HG03103 (cell line): Measurements from ENCODE around the gene TM4SF4.

Experiments used
- ATAC-seq: cut with Tn5 transposase; IDR thresholded peaks from one replicate; pipeline ENCODE4 v1.9.1; 2021; ENCODE audit warnings: low read depth; ENCODE audit not compliant: unreplicated experiment

The TM4SF4 gene

DNA sequence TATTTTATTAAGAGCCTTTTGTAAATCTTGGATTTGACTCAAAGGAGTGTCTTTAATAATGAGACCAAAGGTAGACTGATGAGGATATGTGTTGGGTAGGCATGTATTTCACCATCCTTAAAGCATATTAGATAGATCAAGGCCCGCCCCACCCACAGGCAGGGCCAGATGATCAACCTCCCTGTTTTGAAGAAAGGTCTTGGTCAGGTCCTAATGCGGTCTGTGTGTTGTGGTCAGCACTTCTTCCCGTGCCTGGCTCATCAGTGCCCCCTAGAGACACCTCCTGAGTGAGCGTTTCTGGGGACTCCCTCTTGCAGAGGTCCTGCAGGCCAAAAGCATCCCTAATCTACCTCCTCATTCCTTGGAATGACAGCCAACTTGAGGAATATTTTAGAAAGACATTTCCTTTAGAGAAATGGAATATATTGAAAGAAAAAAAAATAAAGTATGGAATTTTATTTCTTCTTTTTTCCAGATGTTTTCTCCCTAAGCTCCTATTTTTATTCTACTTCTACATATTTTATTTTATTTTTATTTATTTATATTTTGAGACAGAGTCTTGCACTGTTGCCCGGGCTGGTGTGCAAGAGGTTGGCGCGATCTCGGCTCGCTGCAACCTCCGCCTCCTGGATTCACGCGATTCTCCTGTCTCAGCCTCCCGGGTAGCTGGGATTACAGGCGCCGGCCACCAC lies 6.0 kb downstream of the TM4SF4 start:
- ATAC-seq: peak; percentile 93

GRCh38 chr3:149481056-149481455 lies 6.6 kb downstream of the TM4SF4 start:
- ATAC-seq: no peak

- ATAC-seq: no peak
Observed at GRCh38 chr3:149481491-149481890, 7.0 kb downstream of the TM4SF4 start.

- ATAC-seq: no peak
Observed at GRCh38 chr3:149486726-149487125, 12.2 kb downstream of the TM4SF4 start.

DNA sequence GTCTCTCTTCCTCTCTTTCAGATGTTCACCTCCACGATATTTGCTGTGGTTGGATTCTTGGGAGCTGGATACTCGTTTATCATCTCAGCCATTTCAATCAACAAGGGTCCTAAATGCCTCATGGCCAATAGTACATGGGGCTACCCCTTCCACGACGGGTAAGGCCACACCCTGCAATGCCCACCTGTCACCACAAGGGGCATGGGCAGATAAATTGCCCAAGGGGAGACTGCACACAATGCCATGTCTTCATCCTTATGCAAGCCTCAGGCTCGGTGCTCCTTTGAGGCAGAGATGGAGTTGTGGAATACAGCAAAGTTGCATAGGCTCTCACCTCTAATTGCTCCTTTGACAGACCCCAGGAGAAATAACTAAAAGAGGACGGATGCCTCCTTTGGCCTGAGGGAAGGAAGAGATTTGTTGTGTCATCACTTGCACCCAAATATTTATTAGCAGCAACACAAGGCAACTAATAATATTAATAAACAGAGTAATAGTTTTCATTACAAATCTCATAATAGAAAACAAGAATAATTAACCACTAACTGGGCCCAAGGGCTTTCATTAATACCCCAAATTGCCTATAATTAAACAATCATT lies 13.2 kb downstream of the TM4SF4 start:
- peak; percentile 73 for ATAC-seq

GRCh38 chr3:149489060-149489690 lies 14.7 kb downstream of the TM4SF4 start:
- ATAC-seq: no peak

DNA sequence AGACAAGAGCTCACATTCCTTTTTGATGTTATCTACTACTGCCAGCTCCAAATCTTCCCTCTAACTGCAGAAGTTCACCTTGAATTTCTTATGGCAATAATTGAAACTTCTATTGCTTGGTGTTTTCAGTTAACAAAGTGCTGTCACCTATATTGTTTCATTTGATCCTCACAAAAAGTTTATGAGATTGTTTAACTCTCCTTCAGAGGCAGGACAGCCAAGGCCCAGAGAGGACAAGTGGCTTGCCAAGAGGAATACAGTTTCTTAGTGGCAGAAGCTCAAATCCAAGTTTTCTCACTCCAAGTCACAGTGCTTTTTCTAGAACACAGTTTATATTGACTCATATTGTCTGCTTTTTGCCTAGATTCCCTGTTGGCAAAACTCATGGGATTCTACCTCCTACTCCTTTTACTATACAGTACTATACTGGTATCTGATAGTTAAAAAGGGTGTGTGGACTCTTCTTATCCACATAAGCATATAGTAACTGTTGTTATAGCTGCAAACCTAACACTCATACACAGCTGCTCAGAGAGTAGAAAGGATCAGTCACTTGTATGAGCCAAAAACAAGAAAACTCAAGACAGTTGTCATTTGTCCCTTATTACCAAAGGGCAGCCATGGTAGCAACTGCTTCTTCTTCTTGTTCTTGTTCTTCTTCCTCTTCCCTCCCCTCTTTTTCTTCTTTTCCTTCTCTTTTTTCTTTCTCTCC lies 15.9 kb downstream of the TM4SF4 start:
- ATAC-seq: no peak

DNA sequence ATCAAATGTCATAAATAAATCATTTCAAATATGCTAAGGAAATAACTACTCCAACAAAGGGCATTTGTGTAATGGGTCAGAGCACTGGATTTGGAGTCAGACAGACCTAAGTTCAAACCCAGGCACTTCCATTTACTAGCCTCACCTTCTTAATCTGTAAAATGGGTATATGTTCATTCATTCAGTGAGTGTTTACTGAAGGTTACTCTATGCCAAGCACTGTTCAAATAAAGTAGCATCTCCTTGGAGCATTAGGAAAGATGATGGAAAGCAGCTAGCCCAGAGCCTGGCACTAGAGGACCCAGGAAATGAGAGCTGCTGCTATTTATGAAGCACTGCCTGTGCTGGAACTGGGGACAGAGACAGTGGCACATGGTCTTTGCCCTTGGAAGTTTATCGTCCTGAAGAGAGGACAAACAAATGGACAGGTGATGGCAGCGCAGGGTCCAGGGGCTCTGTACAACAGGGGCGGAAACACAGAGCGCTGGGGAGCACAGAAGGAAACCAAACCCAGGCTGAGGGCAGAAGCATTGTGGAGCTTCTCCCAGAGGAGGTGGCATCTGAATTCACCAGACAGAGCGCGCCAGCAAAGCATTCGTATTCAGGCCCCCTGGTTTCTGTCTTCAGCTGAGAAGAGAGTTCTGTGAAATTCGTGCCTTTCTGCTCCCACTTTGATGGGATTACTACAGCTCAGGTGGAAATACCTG lies 19.0 kb downstream of the TM4SF4 start:
- no peak for ATAC-seq

DNA sequence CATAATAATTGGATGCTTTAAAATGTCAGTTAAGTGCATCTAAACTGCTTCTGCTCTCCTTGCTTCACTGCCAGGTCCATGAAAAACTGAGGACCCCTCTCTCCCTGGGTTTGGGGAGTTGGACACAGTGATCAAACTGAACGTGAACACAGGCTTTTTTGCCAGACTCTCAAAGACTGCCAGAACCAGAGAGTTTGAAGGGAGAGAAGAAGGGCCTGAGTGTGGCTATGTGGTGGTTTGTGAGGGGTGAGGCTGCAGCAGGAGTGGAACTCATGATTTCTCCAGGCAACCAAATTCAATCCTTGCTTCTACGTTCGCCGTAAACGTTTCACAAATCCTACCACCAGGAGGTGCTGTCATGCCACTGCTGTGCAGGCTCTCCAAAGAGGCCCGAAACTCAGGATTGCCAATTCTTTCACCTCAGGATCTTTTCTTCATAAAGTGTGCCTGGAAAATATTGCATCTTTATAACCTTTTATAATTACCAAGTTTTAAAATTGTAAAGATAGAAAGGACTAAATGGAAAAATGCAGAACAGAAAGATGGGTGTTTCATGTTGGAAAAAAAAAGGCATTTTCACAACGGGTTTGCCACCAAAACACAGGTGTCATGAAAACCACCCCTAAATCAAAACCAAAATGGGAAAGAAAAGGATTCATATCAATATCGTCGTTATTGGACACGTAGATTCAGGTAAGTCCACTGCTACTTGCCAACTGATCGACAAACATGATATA lies 19.7 kb downstream of the TM4SF4 start:
- no peak for ATAC-seq

DNA sequence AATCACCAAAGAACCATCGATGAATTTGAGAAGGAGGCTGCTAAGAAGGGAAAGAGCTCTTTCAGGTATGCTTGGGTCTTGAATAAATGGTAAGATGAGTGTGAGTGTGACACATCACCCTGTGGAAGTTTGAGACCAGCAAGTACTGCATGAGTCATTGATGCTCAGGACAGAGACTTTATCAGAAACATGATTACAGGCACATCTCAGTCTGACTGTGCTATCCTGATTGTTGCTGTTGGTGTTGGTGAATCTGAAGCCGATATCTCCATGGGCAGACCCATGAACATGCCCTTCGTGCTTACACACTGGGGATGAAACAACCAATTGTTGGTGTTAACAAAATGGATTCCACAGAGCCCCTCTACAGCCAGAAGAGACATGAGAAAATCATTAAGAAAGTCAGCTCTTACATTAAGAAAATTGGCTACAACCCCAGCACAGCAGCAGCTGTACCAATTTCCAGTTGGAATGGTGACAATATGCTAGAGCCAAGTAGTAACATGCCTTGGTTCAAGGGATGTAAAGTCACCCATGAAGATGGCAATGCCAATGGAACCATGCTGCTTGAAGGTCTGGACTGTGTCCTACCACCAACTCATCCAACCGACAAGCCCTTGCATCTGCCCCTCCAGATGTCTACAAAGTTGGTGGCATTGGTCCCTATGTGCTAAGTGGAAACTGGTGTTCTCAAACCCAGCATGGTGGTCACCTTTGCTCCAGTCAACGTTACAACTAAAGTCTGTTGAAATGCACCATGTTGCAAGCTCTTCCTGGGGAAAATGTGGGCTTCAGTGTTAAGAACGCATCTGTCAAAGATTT lies 20.5 kb downstream of the TM4SF4 start:
- no peak for ATAC-seq

DNA sequence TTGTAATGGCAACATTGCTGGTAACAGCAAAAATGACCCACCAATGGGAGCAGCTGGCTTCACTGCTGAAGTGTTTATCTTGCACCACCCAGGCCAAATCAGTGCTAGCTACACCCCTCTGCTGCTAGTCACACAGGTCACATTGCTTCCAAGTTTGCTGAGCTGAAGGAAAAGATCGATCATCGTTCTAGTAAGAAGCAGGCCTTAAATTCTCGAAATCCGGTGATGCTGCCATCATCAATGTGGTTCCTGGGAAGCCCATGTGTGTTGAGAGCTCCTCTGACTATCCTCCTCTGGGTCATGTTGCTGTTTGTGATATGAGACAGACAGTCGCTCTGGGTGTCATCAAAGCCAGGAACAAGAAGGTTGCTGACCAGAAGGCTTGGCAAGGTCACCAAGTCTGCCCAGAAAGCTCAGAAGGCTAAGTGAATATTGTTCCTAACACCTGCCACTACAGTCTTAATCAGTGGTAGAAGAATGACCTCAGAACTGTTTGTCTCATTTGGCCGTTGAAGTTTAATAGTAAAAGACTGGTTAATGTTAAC lies 21.2 kb downstream of the TM4SF4 start:
- no peak for ATAC-seq

- ATAC-seq: no peak
Observed at GRCh38 chr3:149496891-149497290, 22.4 kb downstream of the TM4SF4 start.

DNA sequence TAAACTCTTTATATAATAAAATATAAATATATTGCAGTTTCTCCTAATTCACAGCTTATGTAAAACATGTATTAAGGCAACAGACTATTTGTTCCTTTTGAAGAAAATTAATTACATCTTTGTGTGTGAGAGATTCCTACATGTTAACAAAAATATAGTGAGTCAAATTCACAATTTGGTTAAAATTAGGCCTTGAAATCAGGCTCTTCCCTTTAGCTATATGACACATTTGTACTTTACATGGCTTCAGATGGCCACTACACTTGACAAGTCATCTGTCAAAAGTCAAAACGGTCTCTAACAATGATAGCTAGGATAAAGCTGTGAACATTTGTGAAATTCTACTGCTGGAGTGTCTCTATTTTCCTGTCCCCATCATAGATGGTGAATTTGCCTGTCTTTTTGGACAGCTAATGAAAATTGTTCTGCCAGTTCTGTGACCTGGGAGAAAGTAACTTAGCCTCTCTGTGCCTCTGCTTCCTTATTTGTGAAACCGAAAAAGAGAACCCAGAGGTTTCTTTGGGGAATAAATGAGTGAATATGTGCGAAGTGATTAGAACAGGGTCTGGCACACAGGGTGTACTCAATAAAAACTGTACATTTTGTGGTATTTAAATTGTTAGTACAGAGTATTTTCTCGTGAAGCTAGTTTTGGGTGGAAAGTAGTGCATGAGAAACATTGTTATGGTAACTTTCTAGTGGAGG lies 23.6 kb downstream of the TM4SF4 start:
- ATAC-seq: no peak

DNA sequence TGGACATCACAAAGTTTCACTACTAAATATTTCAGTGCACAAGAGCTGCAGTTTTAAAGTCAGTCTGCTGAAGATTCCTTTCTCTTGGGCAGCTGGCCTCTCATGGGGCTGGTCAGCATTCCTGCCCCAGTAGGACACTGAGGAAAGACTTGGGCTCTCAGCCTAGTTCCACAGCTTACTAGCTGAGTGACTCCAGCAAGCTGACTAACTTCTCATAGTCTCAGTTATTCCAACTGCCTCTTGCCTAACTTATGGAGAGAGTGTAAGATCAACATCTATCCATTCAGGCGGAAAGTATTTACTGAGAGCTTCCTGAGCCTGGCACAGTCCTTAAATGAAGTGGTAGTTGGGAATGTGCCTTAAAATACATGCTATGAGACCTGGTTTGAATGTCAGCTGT lies 27.0 kb downstream of the TM4SF4 start:
- ATAC-seq: no peak

DNA sequence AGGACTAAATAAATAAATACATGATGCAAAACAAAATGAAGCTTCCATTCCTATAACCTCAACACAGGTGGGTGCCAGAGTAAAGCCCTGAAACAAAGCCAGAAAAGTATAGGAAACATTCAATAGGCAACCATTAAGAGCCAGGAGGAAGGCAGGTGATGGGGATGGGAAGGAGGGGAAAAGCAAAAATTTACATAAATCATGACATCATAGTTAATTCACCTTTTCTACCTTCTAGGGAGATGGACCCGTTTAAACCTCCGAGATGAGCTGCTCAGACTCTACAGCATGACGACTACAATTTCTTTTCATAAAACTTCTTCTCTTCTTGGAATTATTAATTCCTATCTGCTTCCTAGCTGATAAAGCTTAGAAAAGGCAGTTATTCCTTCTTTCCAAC lies 27.9 kb downstream of the TM4SF4 start:
- no peak for ATAC-seq

GRCh38 chr3:149506540-149506939 lies 32.0 kb downstream of the TM4SF4 start:
- ATAC-seq: no peak

GRCh38 chr3:149506965-149507364 lies 32.5 kb downstream of the TM4SF4 start:
- ATAC-seq: no peak

- no peak for ATAC-seq
Observed at GRCh38 chr3:149507491-149508324, 33.2 kb downstream of the TM4SF4 start.
